Nephron progenitor cell (in vitro differentiated cells): ENCODE results near the gene RPRD1B.
A peak's percentile ranks its signal among the peaks of the same experiment; 100 is the strongest.

Experiments
- DNase-seq: peaks from one replicate; pipeline ENCODE4 v3.0.0; 2021
- H3K27ac Mint-ChIP-seq: 2 replicates; pipeline ENCODE4 v1.8.0; 2021; ENCODE audit warnings: mild to moderate bottlenecking, moderate library complexity, mixed read lengths
- H3K27me3 Mint-ChIP-seq: 2 replicates; pipeline ENCODE4 v1.8.0; 2021; ENCODE audit warnings: mild to moderate bottlenecking, low read depth, mixed read lengths; ENCODE audit not compliant: poor library complexity
- H3K36me3 Mint-ChIP-seq: 2 replicates; pipeline ENCODE4 v1.8.0; 2021; ENCODE audit warnings: low read depth, mixed read lengths
- H3K4me1 Mint-ChIP-seq: 2 replicates; pipeline ENCODE4 v1.8.0; 2021; ENCODE audit warnings: mixed read lengths
- H3K4me3 Mint-ChIP-seq: 2 replicates; pipeline ENCODE4 v1.8.0; 2021; ENCODE audit warnings: mild to moderate bottlenecking, moderate library complexity, mixed read lengths
- H3K9me3 Mint-ChIP-seq: 2 replicates; pipeline ENCODE4 v1.8.0; 2021; ENCODE audit warnings: mild to moderate bottlenecking, moderate library complexity, mixed read lengths
- CTCF ChIP-seq: fragments of 200-600 bp; sonication (generic); IDR thresholded peaks from 2 replicates; pipeline ENCODE4 v1.5.0; 2021; ENCODE audit warnings: antibody characterized with exemption

Gene RPRD1B

GRCh38 chr20:38050686-38051085 is 17.1 kb downstream of the RPRD1B start:
- no peak for TF ChIP-seq CTCF
- Mint-ChIP-seq H3K27me3 (no peaks in the 10 kb centered on the region), H3K9me3 (no peaks in the 10 kb centered on the region), H3K4me3 (no peak overlapping the region), H3K4me1 (peaks cover 30% of the 10 kb centered on the region), H3K27ac (no peak overlapping the region), H3K36me3 (peaks cover 19% of the 10 kb centered on the region)
- DNase-seq, result no peak

GRCh38 chr20:38052870-38053269 is 19.3 kb downstream of the RPRD1B start:
- DNase-seq, result no peak
- Mint-ChIP-seq H3K4me3 (no peak overlapping the region), H3K27me3 (no peaks in the 10 kb centered on the region), H3K9me3 (no peaks in the 10 kb centered on the region), H3K27ac (no peak overlapping the region), H3K36me3 (peaks cover 23% of the 10 kb centered on the region), H3K4me1 (peaks cover 17% of the 10 kb centered on the region)
- TF ChIP-seq CTCF, result no peak

- H3K9me3 Mint-ChIP-seq, result no peaks in the 10 kb centered on the region
- no peaks in the 10 kb centered on the region for H3K27me3 Mint-ChIP-seq
- H3K36me3 Mint-ChIP-seq, result peaks cover 20% of the 10 kb centered on the region
- DNase-seq, result no peak
- no peak overlapping the region for H3K4me3 Mint-ChIP-seq
- TF ChIP-seq CTCF, result no peak
- peaks cover 15% of the 10 kb centered on the region for H3K4me1 Mint-ChIP-seq
- H3K27ac Mint-ChIP-seq, result no peak overlapping the region
These were observed 21.1 kb downstream of the RPRD1B start for GRCh38 chr20:38054647-38055046.

GRCh38 chr20:38055294-38055693 is 21.7 kb downstream of the RPRD1B start:
- Mint-ChIP-seq H3K9me3 (no peaks in the 10 kb centered on the region), H3K27me3 (no peaks in the 10 kb centered on the region), H3K27ac (peak overlapping the region; percentile 78), H3K4me3 (no peak overlapping the region), H3K4me1 (peaks cover 12% of the 10 kb centered on the region), H3K36me3 (peaks cover 14% of the 10 kb centered on the region)
- DNase-seq, result no peak
- no peak for TF ChIP-seq CTCF

GRCh38 chr20:38055848-38056247 is 22.3 kb downstream of the RPRD1B start:
- Mint-ChIP-seq H3K4me3 (no peak overlapping the region), H3K4me1 (peaks cover 12% of the 10 kb centered on the region), H3K9me3 (no peaks in the 10 kb centered on the region), H3K27ac (no peak overlapping the region), H3K27me3 (no peaks in the 10 kb centered on the region), H3K36me3 (peaks cover 10% of the 10 kb centered on the region)
- no peak for DNase-seq
- TF ChIP-seq CTCF, result no peak

- H3K4me1 Mint-ChIP-seq, result peaks cover 6% of the 10 kb centered on the region
- H3K27ac Mint-ChIP-seq, result no peak overlapping the region
- H3K36me3 Mint-ChIP-seq, result peaks cover 4% of the 10 kb centered on the region
- H3K27me3 Mint-ChIP-seq, result no peaks in the 10 kb centered on the region
- peak; percentile 90 for TF ChIP-seq CTCF
- no peak overlapping the region for H3K4me3 Mint-ChIP-seq
- no peaks in the 10 kb centered on the region for H3K9me3 Mint-ChIP-seq
- peak; percentile 93 for DNase-seq
These were observed 23.9 kb downstream of the RPRD1B start for GRCh38 chr20:38057351-38057972.
